Astrocyte (in vitro differentiated cells and primary cell): ENCODE measurements around the gene MLXIP. TPM values are rescaled to one million over a fixed set of nuclear protein-coding genes. Genes with fewer than 3 reads are reported as not detected.

ENCODE experiments used
- DNase-seq: peaks from one replicate; pipeline ENCODE4 v3.0.0-alpha.2; 2010; ENCODE audit warnings: low read depth
- FAIRE-seq: peaks from 2 replicates; lab custom pipeline; 2011; peaks lifted over from hg19 to GRCh38; lab: Jason Lieb, UNC
- H2AFZ ChIP-seq: 2 replicates; pipeline ENCODE4 v1.6.0; 2012; ENCODE audit warnings: low read depth, low read length, inconsistent platforms
- H3K27ac ChIP-seq: 2 replicates; pipeline ENCODE4 v1.5.1; 2011; ENCODE audit warnings: low read depth, low read length, inconsistent platforms
- H3K27me3 ChIP-seq: 2 replicates; pipeline ENCODE4 v1.6.0; 2011; ENCODE audit warnings: low read length, inconsistent platforms; ENCODE audit not compliant: insufficient read depth
- H3K36me3 ChIP-seq: 2 replicates; pipeline ENCODE4 v1.5.1; 2011; ENCODE audit warnings: low read length, inconsistent platforms; ENCODE audit not compliant: insufficient read depth
- H3K4me1 ChIP-seq: 2 replicates; pipeline ENCODE4 v1.5.1; 2011; ENCODE audit warnings: low read length, inconsistent platforms; ENCODE audit not compliant: insufficient read depth
- H3K4me2 ChIP-seq: 2 replicates; pipeline ENCODE4 v1.6.0; 2012; ENCODE audit warnings: low read length, inconsistent platforms
- H3K4me3 ChIP-seq: 2 replicates; pipeline ENCODE4 v1.5.1; 2011; ENCODE audit warnings: low read depth, mild to moderate bottlenecking, low read length, inconsistent platforms; ENCODE audit not compliant: insufficient read depth
- H3K79me2 ChIP-seq: 2 replicates; pipeline ENCODE4 v1.6.0; 2012; ENCODE audit warnings: mild to moderate bottlenecking, low read length, inconsistent platforms; ENCODE audit not compliant: insufficient read depth
- H3K9ac ChIP-seq: 2 replicates; pipeline ENCODE4 v1.6.0; 2012; ENCODE audit warnings: mild to moderate bottlenecking, low read length, inconsistent platforms
- H3K9me3 ChIP-seq: 2 replicates; pipeline ENCODE4 v1.5.1; 2012; ENCODE audit warnings: low read depth, mild to moderate bottlenecking, low read length, inconsistent platforms; ENCODE audit not compliant: insufficient read depth
- H4K20me1 ChIP-seq: 2 replicates; pipeline ENCODE4 v1.6.0; 2012; ENCODE audit warnings: low read length, inconsistent platforms; ENCODE audit not compliant: insufficient read depth
- H3K27ac Mint-ChIP-seq: one replicate; pipeline ENCODE4 v1.8.0; 2021; ENCODE audit warnings: mild to moderate bottlenecking, mixed read lengths; ENCODE audit not compliant: unreplicated experiment
- H3K27me3 Mint-ChIP-seq: one replicate; pipeline ENCODE4 v1.8.0; 2021; ENCODE audit warnings: low read depth, mixed read lengths; ENCODE audit not compliant: unreplicated experiment
- H3K36me3 Mint-ChIP-seq: one replicate; pipeline ENCODE4 v1.8.0; 2021; ENCODE audit warnings: low read depth, mixed read lengths; ENCODE audit not compliant: unreplicated experiment
- H3K4me1 Mint-ChIP-seq: one replicate; pipeline ENCODE4 v1.8.0; 2021; ENCODE audit warnings: low read depth, mixed read lengths; ENCODE audit not compliant: unreplicated experiment
- H3K4me3 Mint-ChIP-seq: one replicate; pipeline ENCODE4 v1.8.0; 2021; ENCODE audit warnings: mild to moderate bottlenecking, moderate library complexity, mixed read lengths; ENCODE audit not compliant: unreplicated experiment
- H3K9me3 Mint-ChIP-seq: one replicate; pipeline ENCODE4 v1.8.0; 2021; ENCODE audit warnings: mild to moderate bottlenecking, mixed read lengths; ENCODE audit not compliant: unreplicated experiment
- CTCF ChIP-seq: IDR thresholded peaks from 2 replicates; pipeline ENCODE4 v1.5.1; 2011; ENCODE audit warnings: low read depth, mild to moderate bottlenecking, inconsistent platforms, low read length, moderate library complexity; ENCODE audit not compliant: insufficient read depth
- EZH2 ChIP-seq: IDR thresholded peaks from 2 replicates; pipeline ENCODE4 v1.6.1; 2012; ENCODE audit warnings: mild to moderate bottlenecking, low read length, inconsistent platforms; ENCODE audit not compliant: insufficient read depth
- total RNA-seq: library from RNA; stranded (reverse); gene quantifications from 2 replicates; pipeline ENCODE4 v1.2.1, GENCODE V29; 2021

Gene MLXIP
- total RNA-seq, 1 donor from 2014 or later, result 62.5 TPM

GRCh38 chr12:122042910-122043309, 35.6 kb upstream of the MLXIP start:
- Mint-ChIP-seq H3K36me3 (peaks cover 2% of the 10 kb centered on the region), H3K9me3 (no peaks in the 10 kb centered on the region), H3K4me3 (no peak overlapping the region), H3K27ac (no peak overlapping the region), H3K4me1 (peaks cover 3% of the 10 kb centered on the region), H3K27me3 (no peaks in the 10 kb centered on the region)
- Histone ChIP-seq H4K20me1 (no peaks in the 10 kb centered on the region), H3K27me3 (no peaks in the 10 kb centered on the region), H3K9me3 (no peaks in the 10 kb centered on the region), H3K27ac (no peak overlapping the region), H3K79me2 (no peaks in the 10 kb centered on the region), H3K9ac (no peak overlapping the region), H3K4me3 (no peak overlapping the region), H3K36me3 (no peaks in the 10 kb centered on the region), H3K4me1 (no peaks in the 10 kb centered on the region), H3K4me2 (no peak overlapping the region), H2AFZ (no peak overlapping the region)
- TF ChIP-seq CTCF, result no peak
- TF ChIP-seq EZH2, result no peak
- FAIRE-seq (no peak), DNase-seq (no peak)

GRCh38 chr12:122043476-122043875, 35.1 kb upstream of the MLXIP start:
- no peaks in the 10 kb centered on the region for H3K9me3 Mint-ChIP-seq
- no peak overlapping the region for H3K27ac Mint-ChIP-seq
- Histone ChIP-seq H3K36me3 (no peaks in the 10 kb centered on the region), H4K20me1 (no peaks in the 10 kb centered on the region), H3K27ac (no peak overlapping the region), H3K27me3 (no peaks in the 10 kb centered on the region), H3K4me1 (peaks cover 2% of the 10 kb centered on the region), H2AFZ (no peak overlapping the region), H3K9ac (no peak overlapping the region), H3K9me3 (no peaks in the 10 kb centered on the region), H3K4me2 (no peak overlapping the region), H3K79me2 (no peaks in the 10 kb centered on the region), H3K4me3 (no peak overlapping the region)
- DNase-seq, result no peak
- no peak overlapping the region for H3K4me3 Mint-ChIP-seq
- TF ChIP-seq EZH2 (no peak), CTCF (no peak)
- no peak for FAIRE-seq
- H3K4me1 Mint-ChIP-seq, result peaks cover 6% of the 10 kb centered on the region
- peaks cover 4% of the 10 kb centered on the region for H3K36me3 Mint-ChIP-seq
- no peaks in the 10 kb centered on the region for H3K27me3 Mint-ChIP-seq

DNA sequence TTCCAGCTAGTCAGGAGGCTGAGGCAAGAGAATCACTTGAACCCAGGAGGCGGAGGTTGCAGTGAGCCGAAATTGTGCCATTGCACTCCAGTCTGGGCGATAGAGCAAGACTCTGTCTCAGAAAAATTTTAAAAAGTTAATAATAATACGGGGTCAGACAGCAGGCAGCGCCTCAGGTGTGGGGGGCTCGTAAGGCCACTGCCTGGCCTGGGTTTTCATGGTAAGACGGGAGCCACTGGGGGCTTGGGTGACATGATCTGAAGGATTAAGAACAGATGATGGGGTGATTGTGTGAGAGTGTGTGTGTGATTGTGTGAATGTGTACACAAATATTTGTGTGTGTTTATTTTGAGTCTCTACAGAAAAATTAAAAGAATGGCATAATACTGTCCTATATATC, 33.3 kb upstream of the MLXIP start:
- Histone ChIP-seq H3K36me3 (no peaks in the 10 kb centered on the region), H3K4me3 (no peak overlapping the region), H4K20me1 (no peaks in the 10 kb centered on the region), H3K4me1 (peaks cover 2% of the 10 kb centered on the region), H3K27ac (no peak overlapping the region), H3K4me2 (no peak overlapping the region), H3K79me2 (no peaks in the 10 kb centered on the region), H3K9ac (no peak overlapping the region), H2AFZ (no peak overlapping the region), H3K27me3 (no peaks in the 10 kb centered on the region), H3K9me3 (no peaks in the 10 kb centered on the region)
- no peak overlapping the region for H3K27ac Mint-ChIP-seq
- H3K36me3 Mint-ChIP-seq, result peaks cover 4% of the 10 kb centered on the region
- H3K4me3 Mint-ChIP-seq, result no peak overlapping the region
- H3K9me3 Mint-ChIP-seq, result no peaks in the 10 kb centered on the region
- no peak for DNase-seq
- no peaks in the 10 kb centered on the region for H3K27me3 Mint-ChIP-seq
- peaks cover 6% of the 10 kb centered on the region for H3K4me1 Mint-ChIP-seq
- no peak for FAIRE-seq
- no peak for TF ChIP-seq CTCF
- no peak for TF ChIP-seq EZH2
